ENCODE results near the gene TGDS. TPM values are rescaled to one million over a fixed set of nuclear protein-coding genes. Genes with fewer than 3 reads are reported as not detected.

Gene TGDS
- total and polyA plus RNA-seq, 2 of the 8 experiments (the other 6 are each of a cell fraction or from before 2014, with no cell fraction given), result 11.6 to 11.8 TPM

Other genes with a start within 250 kb of the TGDS start
- gene DCT, start 116.5 kb downstream of the TGDS start, total RNA-seq (2021; fragmentation: NEBNext Ultra II Directional; extraction: Animal tissue kit (Norgen Biotek cat#: 25700)), result not detected in 2 replicates
- 0.02 TPM in 1 of 2 replicates, not detected in the other for gene DCT, start 116.5 kb downstream of the TGDS start, polyA plus RNA-seq (2011; rRNA removed)
- gene GPR180, start 5.7 kb upstream of the TGDS start, total RNA-seq (2021; fragmentation: NEBNext Ultra II Directional; extraction: Animal tissue kit (Norgen Biotek cat#: 25700)), result 4.7 and 4.8 TPM in 2 replicates
- gene GPR180, start 5.7 kb upstream of the TGDS start, polyA plus RNA-seq (2011; rRNA removed), result 1.1 and 1.8 TPM in 2 replicates
- 3.9 and 4.2 TPM in 2 replicates for gene SOX21, start 116.4 kb upstream of the TGDS start, total RNA-seq (2021; fragmentation: NEBNext Ultra II Directional; extraction: Animal tissue kit (Norgen Biotek cat#: 25700))
- gene SOX21, start 116.4 kb upstream of the TGDS start, polyA plus RNA-seq (2011; rRNA removed), result 3.9 and 9.3 TPM in 2 replicates

Data from H1 (cell line).